ENCODE measurements around the gene ZNF708. TPM values are rescaled to one million over a fixed set of nuclear protein-coding genes. Genes with fewer than 3 reads are reported as not detected.
A peak's percentile ranks its signal among the peaks of the same experiment; 100 is the strongest.

The ZNF708 gene
- total and polyA plus RNA-seq, 2 of the 13 experiments (the other 11 are each of a cell fraction or from before 2014, with no cell fraction given) = 1.8 to 5.2 TPM

- TF ChIP-seq, protein P1, sequence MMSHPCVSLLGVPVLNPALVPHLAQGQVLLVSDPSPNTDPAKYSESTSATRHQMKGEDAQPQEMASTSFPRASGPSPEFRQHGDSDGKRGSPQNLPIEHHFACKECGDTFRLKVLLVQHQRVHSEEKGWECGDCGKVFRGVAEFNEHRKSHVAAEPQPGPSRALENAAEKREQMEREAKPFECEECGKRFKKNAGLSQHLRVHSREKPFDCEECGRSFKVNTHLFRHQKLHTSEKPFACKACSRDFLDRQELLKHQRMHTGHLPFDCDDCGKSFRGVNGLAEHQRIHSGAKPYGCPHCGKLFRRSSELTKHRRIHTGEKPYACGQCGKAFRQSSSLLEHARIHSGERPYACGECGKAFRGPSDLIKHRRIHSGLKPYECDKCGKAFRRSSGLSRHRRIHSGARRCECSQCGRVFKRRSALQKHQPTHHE (CRISPR knock-in tag; IDR thresholded peaks at IDR 0.05; ENCODE audit: borderline replicate concordance) = peak; percentile 65; the same call in 1 of the 2 replicates
- TF ChIP-seq PLRG1 (conservative IDR thresholded peaks at IDR 0.05) (no peak), CEBPG (CRISPR knock-in tag; IDR thresholded peaks at IDR 0.05) (no peak), ATAD3A (CRISPR knock-in tag; IDR thresholded peaks at IDR 0.05) (no peak), SRF (IDR thresholded peaks at IDR 0.05; ENCODE audit: low read depth, low read length) (no peak), ZNF367 (CRISPR knock-in tag; IDR thresholded peaks at IDR 0.05; ENCODE audit: borderline replicate concordance) (no peak), POLR2AphosphoS5 (IDR thresholded peaks at IDR 0.05; ENCODE audit: low read depth, low read length) (peak; percentile 93), ZNF292 (CRISPR knock-in tag; IDR thresholded peaks at IDR 0.05; ENCODE audit: borderline replicate concordance, low read depth) (peak; percentile 86), ZMAT3 (CRISPR knock-in tag; conservative IDR thresholded peaks at IDR 0.05) (no peak; the same call in 1 of the 2 replicates), STAT6 (CRISPR knock-in tag; IDR thresholded peaks at IDR 0.05; ENCODE audit: borderline replicate concordance) (no peak), LRRFIP1 (CRISPR knock-in tag; conservative IDR thresholded peaks at IDR 0.05) (no peak)
- TF ChIP-seq, protein P2, sequence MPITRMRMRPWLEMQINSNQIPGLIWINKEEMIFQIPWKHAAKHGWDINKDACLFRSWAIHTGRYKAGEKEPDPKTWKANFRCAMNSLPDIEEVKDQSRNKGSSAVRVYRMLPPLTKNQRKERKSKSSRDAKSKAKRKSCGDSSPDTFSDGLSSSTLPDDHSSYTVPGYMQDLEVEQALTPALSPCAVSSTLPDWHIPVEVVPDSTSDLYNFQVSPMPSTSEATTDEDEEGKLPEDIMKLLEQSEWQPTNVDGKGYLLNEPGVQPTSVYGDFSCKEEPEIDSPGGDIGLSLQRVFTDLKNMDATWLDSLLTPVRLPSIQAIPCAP (CRISPR knock-in tag; IDR thresholded peaks at IDR 0.05; ENCODE audit: low read depth) = no peak
- TF ChIP-seq, protein P3, sequence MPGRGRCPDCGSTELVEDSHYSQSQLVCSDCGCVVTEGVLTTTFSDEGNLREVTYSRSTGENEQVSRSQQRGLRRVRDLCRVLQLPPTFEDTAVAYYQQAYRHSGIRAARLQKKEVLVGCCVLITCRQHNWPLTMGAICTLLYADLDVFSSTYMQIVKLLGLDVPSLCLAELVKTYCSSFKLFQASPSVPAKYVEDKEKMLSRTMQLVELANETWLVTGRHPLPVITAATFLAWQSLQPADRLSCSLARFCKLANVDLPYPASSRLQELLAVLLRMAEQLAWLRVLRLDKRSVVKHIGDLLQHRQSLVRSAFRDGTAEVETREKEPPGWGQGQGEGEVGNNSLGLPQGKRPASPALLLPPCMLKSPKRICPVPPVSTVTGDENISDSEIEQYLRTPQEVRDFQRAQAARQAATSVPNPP (CRISPR knock-in tag; IDR thresholded peaks at IDR 0.05) = no peak
- TF ChIP-seq, protein P4, sequence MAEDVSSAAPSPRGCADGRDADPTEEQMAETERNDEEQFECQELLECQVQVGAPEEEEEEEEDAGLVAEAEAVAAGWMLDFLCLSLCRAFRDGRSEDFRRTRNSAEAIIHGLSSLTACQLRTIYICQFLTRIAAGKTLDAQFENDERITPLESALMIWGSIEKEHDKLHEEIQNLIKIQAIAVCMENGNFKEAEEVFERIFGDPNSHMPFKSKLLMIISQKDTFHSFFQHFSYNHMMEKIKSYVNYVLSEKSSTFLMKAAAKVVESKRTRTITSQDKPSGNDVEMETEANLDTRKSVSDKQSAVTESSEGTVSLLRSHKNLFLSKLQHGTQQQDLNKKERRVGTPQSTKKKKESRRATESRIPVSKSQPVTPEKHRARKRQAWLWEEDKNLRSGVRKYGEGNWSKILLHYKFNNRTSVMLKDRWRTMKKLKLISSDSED (CRISPR knock-in tag; IDR thresholded peaks at IDR 0.05) = no peak
- TF ChIP-seq, protein P5, sequence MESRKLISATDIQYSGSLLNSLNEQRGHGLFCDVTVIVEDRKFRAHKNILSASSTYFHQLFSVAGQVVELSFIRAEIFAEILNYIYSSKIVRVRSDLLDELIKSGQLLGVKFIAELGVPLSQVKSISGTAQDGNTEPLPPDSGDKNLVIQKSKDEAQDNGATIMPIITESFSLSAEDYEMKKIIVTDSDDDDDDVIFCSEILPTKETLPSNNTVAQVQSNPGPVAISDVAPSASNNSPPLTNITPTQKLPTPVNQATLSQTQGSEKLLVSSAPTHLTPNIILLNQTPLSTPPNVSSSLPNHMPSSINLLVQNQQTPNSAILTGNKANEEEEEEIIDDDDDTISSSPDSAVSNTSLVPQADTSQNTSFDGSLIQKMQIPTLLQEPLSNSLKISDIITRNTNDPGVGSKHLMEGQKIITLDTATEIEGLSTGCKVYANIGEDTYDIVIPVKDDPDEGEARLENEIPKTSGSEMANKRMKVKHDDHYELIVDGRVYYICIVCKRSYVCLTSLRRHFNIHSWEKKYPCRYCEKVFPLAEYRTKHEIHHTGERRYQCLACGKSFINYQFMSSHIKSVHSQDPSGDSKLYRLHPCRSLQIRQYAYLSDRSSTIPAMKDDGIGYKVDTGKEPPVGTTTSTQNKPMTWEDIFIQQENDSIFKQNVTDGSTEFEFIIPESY (CRISPR knock-in tag; IDR thresholded peaks at IDR 0.05) = no peak
Measured at GRCh38 chr19:21328885-21329605, at the start of gene ZNF708 (continued).
